ENCODE results near the gene ACAA1.

DNA sequence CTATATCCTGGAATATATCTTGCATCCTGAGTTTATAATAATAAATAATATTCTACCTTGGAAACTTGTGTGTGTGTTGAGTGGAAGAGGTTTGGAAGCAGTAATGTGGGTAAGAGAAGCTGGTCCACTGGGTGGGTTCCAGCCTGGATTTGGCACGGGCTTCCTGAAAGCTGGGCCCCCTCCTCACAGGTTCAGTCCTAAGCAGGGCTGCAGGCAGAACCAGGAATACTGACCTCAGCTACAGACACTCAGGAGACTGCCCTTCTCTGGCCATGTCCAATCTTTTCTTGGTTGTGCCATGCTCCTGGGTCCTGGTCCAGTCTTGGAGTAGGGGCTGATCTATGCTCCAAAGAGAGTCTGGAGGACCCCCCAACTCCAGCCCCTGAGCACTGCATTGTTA lies 6.0 kb upstream of the ACAA1 start:
- TF ChIP-seq CBX5 (CRISPR knock-in tag; IDR thresholded peaks at IDR 0.05; ENCODE audit: borderline replicate concordance) (no peak), NFATC3 (CRISPR knock-in tag; IDR thresholded peaks at IDR 0.05) (no peak), ZFP36L2 (CRISPR knock-in tag; IDR thresholded peaks at IDR 0.05) (no peak), TP53 (CRISPR knock-in tag; conservative IDR thresholded peaks at IDR 0.05) (no peak), ZNF343 (CRISPR knock-in tag; IDR thresholded peaks at IDR 0.05) (no peak), ZNF124 (CRISPR knock-in tag; IDR thresholded peaks at IDR 0.05) (no peak)
- TF ChIP-seq, protein P1, sequence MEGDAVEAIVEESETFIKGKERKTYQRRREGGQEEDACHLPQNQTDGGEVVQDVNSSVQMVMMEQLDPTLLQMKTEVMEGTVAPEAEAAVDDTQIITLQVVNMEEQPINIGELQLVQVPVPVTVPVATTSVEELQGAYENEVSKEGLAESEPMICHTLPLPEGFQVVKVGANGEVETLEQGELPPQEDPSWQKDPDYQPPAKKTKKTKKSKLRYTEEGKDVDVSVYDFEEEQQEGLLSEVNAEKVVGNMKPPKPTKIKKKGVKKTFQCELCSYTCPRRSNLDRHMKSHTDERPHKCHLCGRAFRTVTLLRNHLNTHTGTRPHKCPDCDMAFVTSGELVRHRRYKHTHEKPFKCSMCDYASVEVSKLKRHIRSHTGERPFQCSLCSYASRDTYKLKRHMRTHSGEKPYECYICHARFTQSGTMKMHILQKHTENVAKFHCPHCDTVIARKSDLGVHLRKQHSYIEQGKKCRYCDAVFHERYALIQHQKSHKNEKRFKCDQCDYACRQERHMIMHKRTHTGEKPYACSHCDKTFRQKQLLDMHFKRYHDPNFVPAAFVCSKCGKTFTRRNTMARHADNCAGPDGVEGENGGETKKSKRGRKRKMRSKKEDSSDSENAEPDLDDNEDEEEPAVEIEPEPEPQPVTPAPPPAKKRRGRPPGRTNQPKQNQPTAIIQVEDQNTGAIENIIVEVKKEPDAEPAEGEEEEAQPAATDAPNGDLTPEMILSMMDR (CRISPR knock-in tag; IDR thresholded peaks at IDR 0.05), result no peak
- TF ChIP-seq, protein P2, sequence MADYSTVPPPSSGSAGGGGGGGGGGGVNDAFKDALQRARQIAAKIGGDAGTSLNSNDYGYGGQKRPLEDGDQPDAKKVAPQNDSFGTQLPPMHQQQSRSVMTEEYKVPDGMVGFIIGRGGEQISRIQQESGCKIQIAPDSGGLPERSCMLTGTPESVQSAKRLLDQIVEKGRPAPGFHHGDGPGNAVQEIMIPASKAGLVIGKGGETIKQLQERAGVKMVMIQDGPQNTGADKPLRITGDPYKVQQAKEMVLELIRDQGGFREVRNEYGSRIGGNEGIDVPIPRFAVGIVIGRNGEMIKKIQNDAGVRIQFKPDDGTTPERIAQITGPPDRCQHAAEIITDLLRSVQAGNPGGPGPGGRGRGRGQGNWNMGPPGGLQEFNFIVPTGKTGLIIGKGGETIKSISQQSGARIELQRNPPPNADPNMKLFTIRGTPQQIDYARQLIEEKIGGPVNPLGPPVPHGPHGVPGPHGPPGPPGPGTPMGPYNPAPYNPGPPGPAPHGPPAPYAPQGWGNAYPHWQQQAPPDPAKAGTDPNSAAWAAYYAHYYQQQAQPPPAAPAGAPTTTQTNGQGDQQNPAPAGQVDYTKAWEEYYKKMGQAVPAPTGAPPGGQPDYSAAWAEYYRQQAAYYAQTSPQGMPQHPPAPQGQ (CRISPR knock-in tag; IDR thresholded peaks at IDR 0.05; ENCODE audit: borderline replicate concordance), result no peak
